H1 (cell line): ENCODE data around the gene SVEP1. TPM values are rescaled to one million over a fixed set of nuclear protein-coding genes. Genes with fewer than 3 reads are reported as not detected.

Source experiments
- CTCF ChIA-PET: fragments of 300-600 bp; sonication (Branson Sonifier 250); formaldehyde crosslinking; loops from one replicate; lab custom pipeline; 2021; ENCODE audit not compliant: partially characterized antibody; lab: Charles Lee
- POLR2A ChIA-PET: fragments of 300-600 bp; sonication (Branson Sonifier 250); formaldehyde crosslinking; loops from one replicate; lab custom pipeline; 2021; ENCODE audit warnings: inconsistent platforms; ENCODE audit not compliant: partially characterized antibody; lab: Charles Lee
- DNase-seq, 2 experiments: peaks; one replicate each; pipeline versions ENCODE4 v3.0.0 to v3.0.0-alpha.2; 2010 to 2022; ENCODE audit warnings: low spot score in 2 of 2, low read depth in 1 of 2, mixed read lengths in 1 of 2
- FAIRE-seq: peaks from 2 replicates; lab custom pipeline; 2011; peaks lifted over from hg19 to GRCh38; lab: Jason Lieb, UNC
- H2AFZ ChIP-seq: 2 replicates; pipeline ENCODE4 v1.8.1; 2012; ENCODE audit warnings: low read length, inconsistent platforms
- H2AK5ac ChIP-seq: 2 replicates; pipeline ENCODE4 v1.6.1; 2013; ENCODE audit warnings: low read depth, low read length
- H2BK120ac ChIP-seq: replicated peaks from 2 replicates; pipeline ENCODE3; 2013; ENCODE audit warnings: low read depth, low read length, inconsistent platforms
- H2BK12ac ChIP-seq: 2 replicates; pipeline ENCODE4 v1.6.1; 2013; ENCODE audit warnings: low read depth, low read length
- H2BK15ac ChIP-seq: 2 replicates; pipeline ENCODE4 v1.6.1; 2013; ENCODE audit warnings: low read length
- H2BK20ac ChIP-seq: 2 replicates; pipeline ENCODE4 v1.6.1; 2013; ENCODE audit warnings: low read length
- H2BK5ac ChIP-seq: 2 replicates; pipeline ENCODE4 v1.6.1; 2013; ENCODE audit warnings: low read depth, low read length
- H3K14ac ChIP-seq: 2 replicates; pipeline ENCODE4 v1.6.1; 2013; ENCODE audit warnings: inconsistent platforms; ENCODE audit not compliant: insufficient read length
- H3K18ac ChIP-seq: 2 replicates; pipeline ENCODE4 v1.6.1; 2013; ENCODE audit warnings: low read length; ENCODE audit errors: extremely low read depth
- H3K23ac ChIP-seq: 2 replicates; pipeline ENCODE4 v1.6.1; 2013; ENCODE audit warnings: inconsistent platforms; ENCODE audit not compliant: insufficient read length
- H3K23me2 ChIP-seq: 2 replicates; pipeline ENCODE4 v1.6.1; 2013; ENCODE audit warnings: low read depth, low read length
- H3K27ac ChIP-seq: 2 replicates; pipeline ENCODE4 v1.6.1; 2011; ENCODE audit warnings: low read depth, low read length, inconsistent platforms
- H3K27me3 ChIP-seq, 4 experiments: replicated peaks in 1 of 4; 1 replicate in 1 of 4; 2 replicates in 3 of 4; pipeline versions ENCODE4 v1.6.1 to v1.8.1; 2011 to 2013; ENCODE audit warnings: low read length in 3 of 4, mild to moderate bottlenecking in 3 of 4, inconsistent platforms in 2 of 4, mixed read lengths in 2 of 4, moderate library complexity in 1 of 4; ENCODE audit not compliant: control insufficient read depth in 3 of 4, insufficient read depth in 3 of 4; ENCODE audit errors: extremely low read depth in 1 of 4
- H3K36me3 ChIP-seq, 4 experiments: 2 replicates each; pipeline versions ENCODE4 v1.6.1 to v1.8.1; 2011 to 2013; ENCODE audit warnings: mild to moderate bottlenecking in 4 of 4, low read length in 3 of 4, moderate library complexity in 2 of 4, control low read depth in 1 of 4, inconsistent platforms in 1 of 4; ENCODE audit not compliant: insufficient read depth in 4 of 4, control insufficient read depth in 2 of 4
- H3K4ac ChIP-seq: replicated peaks from 2 replicates; pipeline ENCODE3; 2013; ENCODE audit warnings: low read length, low read depth, mixed read lengths, inconsistent platforms; ENCODE audit not compliant: insufficient read length
- H3K4me1 ChIP-seq, 4 experiments: replicated peaks in 1 of 4; 1 replicate in 1 of 4; 2 replicates in 3 of 4; pipeline versions ENCODE4 v1.6.1 to v1.8.1; 2011 to 2013; ENCODE audit warnings: low read length in 3 of 4, inconsistent platforms in 2 of 4, mixed read lengths in 1 of 4; ENCODE audit not compliant: insufficient read depth in 4 of 4, control insufficient read depth in 3 of 4
- H3K4me2 ChIP-seq, 2 experiments: 2 replicates each; pipeline versions ENCODE4 v1.6.1 to v1.8.1; 2011 to 2013; ENCODE audit warnings: low read depth in 2 of 2, low read length in 2 of 2, control low read depth in 1 of 2, inconsistent platforms in 1 of 2, mild to moderate bottlenecking in 1 of 2; ENCODE audit not compliant: insufficient read depth in 1 of 2
- H3K4me3 ChIP-seq, 4 experiments: fragments of 200-600, 300-600 bp in 1 of 4; sonication (generic), shearing (Covaris generic), sonication (Bioruptor Twin) in 1 of 4; 2 replicates each; pipeline versions ENCODE4 v1.5.1 to v1.8.1; 2011 to 2016; ENCODE audit warnings: low read length in 4 of 4, low read depth in 3 of 4, control low read depth in 2 of 4, inconsistent platforms in 2 of 4, mild to moderate bottlenecking in 2 of 4, mixed read lengths in 1 of 4, moderate library complexity in 1 of 4; ENCODE audit not compliant: insufficient read depth in 2 of 4; ENCODE audit errors: extremely low read depth in 1 of 4
- H3K56ac ChIP-seq: replicated peaks from 2 replicates; pipeline ENCODE3; 2013; ENCODE audit warnings: low read depth, mild to moderate bottlenecking, mixed read lengths, low read length, inconsistent platforms; ENCODE audit not compliant: insufficient read length
- H3K79me1 ChIP-seq: 2 replicates; pipeline ENCODE4 v1.6.1; 2013; ENCODE audit warnings: low read depth, low read length, control low read depth
- H3K79me2 ChIP-seq, 2 experiments: 2 replicates each; pipeline versions ENCODE4 v1.6.1 to v1.8.1; 2012 to 2013; ENCODE audit warnings: low read length in 2 of 2, mild to moderate bottlenecking in 2 of 2, inconsistent platforms in 1 of 2; ENCODE audit not compliant: insufficient read depth in 2 of 2, control insufficient read depth in 1 of 2
- H3K9ac ChIP-seq, 4 experiments: replicated peaks in 1 of 4; 1 replicate in 1 of 4; 2 replicates in 3 of 4; pipeline versions ENCODE4 v1.6.1 to v1.8.1; 2011 to 2013; ENCODE audit warnings: low read depth in 3 of 4, low read length in 3 of 4, control low read depth in 2 of 4, mild to moderate bottlenecking in 2 of 4, moderate library complexity in 2 of 4, inconsistent platforms in 1 of 4; ENCODE audit errors: extremely low read depth in 1 of 4
- H3K9me3 ChIP-seq, 2 experiments: 2 replicates each; pipeline versions ENCODE4 v1.6.1 to v1.8.1; 2012 to 2013; ENCODE audit warnings: mild to moderate bottlenecking in 2 of 2, moderate library complexity in 2 of 2, control low read depth in 1 of 2, inconsistent platforms in 1 of 2, low read depth in 1 of 2, low read length in 1 of 2, mixed read lengths in 1 of 2; ENCODE audit not compliant: insufficient read depth in 2 of 2
- H4K20me1 ChIP-seq, 2 experiments: replicated peaks in 1 of 2; 2 replicates each; pipeline versions ENCODE3 to v1.8.1; 2011 to 2013; ENCODE audit warnings: inconsistent platforms in 2 of 2, low read length in 2 of 2, mild to moderate bottlenecking in 1 of 2; ENCODE audit not compliant: insufficient read depth in 2 of 2, control insufficient read depth in 1 of 2
- H4K5ac ChIP-seq: 2 replicates; pipeline ENCODE4 v1.6.1; 2013; ENCODE audit warnings: low read length, low read depth, mixed read lengths, inconsistent platforms; ENCODE audit not compliant: insufficient read length
- H4K8ac ChIP-seq: 2 replicates; pipeline ENCODE4 v1.8.0; 2013; ENCODE audit warnings: mild to moderate bottlenecking, moderate library complexity, low read length, inconsistent platforms; ENCODE audit not compliant: insufficient read depth; ENCODE audit errors: extremely low read depth
- H4K91ac ChIP-seq: replicated peaks from 2 replicates; pipeline ENCODE3; 2013; ENCODE audit warnings: low read length, mixed read lengths, inconsistent platforms; ENCODE audit not compliant: insufficient read length
- BACH1 ChIP-seq: IDR thresholded peaks from 2 replicates; pipeline ENCODE4 v1.6.1; 2012; ENCODE audit warnings: low read length, improper control_type of control experiment
- CTCF ChIP-seq, 3 experiments: IDR thresholded peaks; 1 replicate in 2 of 3; 2 replicates in 1 of 3; pipeline versions ENCODE4 v1.5.1 to v1.6.1; 2011; ENCODE audit warnings: low read length in 3 of 3, mild to moderate bottlenecking in 3 of 3, inconsistent platforms in 2 of 3, low read depth in 1 of 3, moderate library complexity in 1 of 3; ENCODE audit not compliant: insufficient read depth in 1 of 3; ENCODE audit errors: control extremely low read depth in 1 of 3
- POLR2A ChIP-seq, 2 experiments: IDR thresholded peaks; 1 replicate in 1 of 2; 2 replicates in 1 of 2; pipeline ENCODE4 v1.6.1; 2011; ENCODE audit warnings: low read depth in 2 of 2, low read length in 2 of 2, mild to moderate bottlenecking in 2 of 2; ENCODE audit errors: control extremely low read depth in 1 of 2
- WGBS, 2 experiments: shearing (Covaris generic) in 1 of 2; methylation state at CpG; one replicate each; pipeline versions ENCODE4 v1.1.6 to v1.1.7; 2013 to 2015; ENCODE audit warnings: low lambda C conversion rate in 2 of 2, mixed read lengths in 2 of 2, inconsistent platforms in 1 of 2, low coverage in 1 of 2, missing lambda C conversion rate in 1 of 2; ENCODE audit not compliant: insufficient replicate concordance in 2 of 2, insufficient coverage in 1 of 2, insufficient read length in 1 of 2; ENCODE audit errors: extremely low coverage in 1 of 2, missing lambda C conversion rate in 1 of 2; 5-methylcytosine and 5-hydroxymethylcytosine counted together
- polyA plus RNA-seq, 7 experiments: library from polyadenylated mRNA; depleted of rRNA in 3 of 7; stranded (reverse) in 5 of 7; unstranded in 2 of 7; fragments of >200 nt in 5 of 7; fragments of 200-250 nt in 2 of 7; gene quantifications; 1 replicate in 5 of 7; 2 replicates in 1 of 7; 4 replicates in 1 of 7; pipeline versions ENCODE4 v1.2.1 to v1.2.3, GENCODE V29; 2011 to 2013; ENCODE audit warnings: missing spikeins in 2 of 7, mixed read lengths in 2 of 7
- total RNA-seq: library from RNA; stranded (reverse); fragmentation: NEBNext Ultra II Directional; extraction: Animal tissue kit (Norgen Biotek cat#: 25700); gene quantifications from 2 replicates; pipeline ENCODE4 v1.2.1, GENCODE V29; 2021

The SVEP1 gene
- total and polyA plus RNA-seq, 2 of the 8 experiments (the other 6 are each of a cell fraction or from before 2014, with no cell fraction given) = 0.11 to 0.37 TPM

GRCh38 chr9:110351009-110351467 lies 228.5 kb downstream of the SVEP1 start:
- H2AFZ ChIP-seq = no peak overlapping the region
- H3K23ac ChIP-seq = no peak overlapping the region
- H2BK15ac ChIP-seq = no peak overlapping the region
- no peak overlapping the region for H2AK5ac ChIP-seq
- no peak overlapping the region for H3K9ac ChIP-seq
- no peak overlapping the region for H4K91ac ChIP-seq
- H2BK5ac ChIP-seq = no peak overlapping the region
- no peaks in the 10 kb centered on the region for H3K79me2 ChIP-seq
- H3K27me3 ChIP-seq = no peaks in the 10 kb centered on the region
- FAIRE-seq (no peak), DNase-seq (no peak)
- ChIA-PET POLR2A (no interaction called here), CTCF (interaction anchor here (0.6 to 1.6 kb wide), 4 partner anchors 10 to 237 kb away, joined by 3 to 8 read pairs (median 4); no protein-coding TSS in a partner anchor)
- no peak overlapping the region for H3K18ac ChIP-seq
- no peaks in the 10 kb centered on the region for H3K23me2 ChIP-seq
- no peaks in the 10 kb centered on the region for H3K79me1 ChIP-seq
- no peak overlapping the region for H3K4ac ChIP-seq
- H2BK120ac ChIP-seq = no peak overlapping the region
- no peak overlapping the region for H3K27ac ChIP-seq
- 100% methylated on average over 1 of the region's 1 CpG; no CpG with 5 or more reads in 1 of the 2 experiments for WGBS, 2 experiments
- no peak overlapping the region for H3K56ac ChIP-seq
- no peak overlapping the region for H3K4me2 ChIP-seq
- no peaks in the 10 kb centered on the region for H4K20me1 ChIP-seq
- H2BK20ac ChIP-seq = no peak overlapping the region
- no peaks in the 10 kb centered on the region for H3K36me3 ChIP-seq
- H2BK12ac ChIP-seq = no peak overlapping the region
- H4K5ac ChIP-seq = no peak overlapping the region
- H3K4me3 ChIP-seq = no peak overlapping the region
- no peaks in the 10 kb centered on the region for H3K9me3 ChIP-seq
- no peaks in the 10 kb centered on the region for H3K4me1 ChIP-seq
- no peak overlapping the region for H3K14ac ChIP-seq
- TF ChIP-seq BACH1 (no peak), POLR2A (IDR thresholded peaks at IDR 0.05; ENCODE audit: control extremely low read depth in 1 of 2, low read depth in 2 of 2, low read length in 2 of 2) (no peak), CTCF (IDR thresholded peaks at IDR 0.05; ENCODE audit: control extremely low read depth in 1 of 3, insufficient read depth in 1 of 3, low read depth in 1 of 3, low read length in 3 of 3) (no peak)
- H4K8ac ChIP-seq = no peak overlapping the region
